H9 (cell line): ENCODE results near the gene VRK1. TPM values are rescaled to one million over a fixed set of nuclear protein-coding genes. Genes with fewer than 3 reads are reported as not detected.

Source experiments
- DNase-seq: peaks from one replicate; pipeline ENCODE4 v3.0.0-alpha.2; 2017
- H2AFZ ChIP-seq: one replicate; pipeline ENCODE4 v1.6.1; 2013; ENCODE audit warnings: mild to moderate bottlenecking, low read length, control low read depth, moderate library complexity
- H2AK5ac ChIP-seq: 2 replicates; pipeline ENCODE4 v1.6.1; 2013; ENCODE audit warnings: low read length, control low read depth, mixed read lengths; ENCODE audit not compliant: insufficient read length
- H2BK120ac ChIP-seq: one replicate; pipeline ENCODE4 v1.6.1; 2013; ENCODE audit warnings: low read depth, mild to moderate bottlenecking, low read length, control low read depth, inconsistent platforms; ENCODE audit not compliant: poor library complexity, severe bottlenecking
- H2BK12ac ChIP-seq: 2 replicates; pipeline ENCODE4 v1.6.1; 2013; ENCODE audit warnings: low read length, control low read depth, mixed read lengths, low read depth; ENCODE audit not compliant: insufficient read length
- H2BK15ac ChIP-seq: 2 replicates; pipeline ENCODE4 v1.6.1; 2013; ENCODE audit warnings: low read depth, low read length, control low read depth
- H2BK20ac ChIP-seq: one replicate; pipeline ENCODE4 v1.6.1; 2013; ENCODE audit warnings: low read depth, mild to moderate bottlenecking, low read length, control low read depth, inconsistent platforms; ENCODE audit not compliant: poor library complexity, severe bottlenecking
- H2BK5ac ChIP-seq: 2 replicates; pipeline ENCODE4 v1.6.1; 2013; ENCODE audit warnings: low read length, control low read depth, mixed read lengths; ENCODE audit not compliant: insufficient read length
- H3K14ac ChIP-seq: 2 replicates; pipeline ENCODE4 v1.6.1; 2013; ENCODE audit warnings: low read length, control low read depth; ENCODE audit not compliant: insufficient read depth
- H3K18ac ChIP-seq: 2 replicates; pipeline ENCODE4 v1.6.1; 2013; ENCODE audit warnings: low read depth, mild to moderate bottlenecking, mixed read lengths, low read length, control low read depth; ENCODE audit not compliant: insufficient read length
- H3K23ac ChIP-seq: 2 replicates; pipeline ENCODE4 v1.6.1; 2013; ENCODE audit warnings: low read length, control low read depth, mixed read lengths, low read depth; ENCODE audit not compliant: insufficient read length
- H3K23me2 ChIP-seq: 2 replicates; pipeline ENCODE4 v1.6.1; 2013; ENCODE audit warnings: low read depth, mild to moderate bottlenecking, mixed read lengths, low read length, control low read depth; ENCODE audit not compliant: insufficient read length, poor library complexity, severe bottlenecking
- H3K27ac ChIP-seq: 2 replicates; pipeline ENCODE4 v1.5.1; 2013; ENCODE audit warnings: low read length, control low read depth, mixed read lengths, low read depth; ENCODE audit not compliant: insufficient read length
- H3K27me3 ChIP-seq: 2 replicates; pipeline ENCODE4 v1.6.1; 2013; ENCODE audit warnings: low read length, control low read depth, inconsistent platforms; ENCODE audit not compliant: insufficient read depth
- H3K4ac ChIP-seq: 2 replicates; pipeline ENCODE4 v1.6.1; 2013; ENCODE audit warnings: low read depth, mild to moderate bottlenecking, control low read depth, inconsistent platforms, low read length, moderate library complexity
- H3K4me1 ChIP-seq: 2 replicates; pipeline ENCODE4 v1.6.1; 2013; ENCODE audit warnings: low read length, control low read depth, inconsistent platforms; ENCODE audit not compliant: insufficient read depth
- H3K4me2 ChIP-seq: 2 replicates; pipeline ENCODE4 v1.6.1; 2013; ENCODE audit warnings: low read length, control low read depth, mixed read lengths; ENCODE audit not compliant: insufficient read length, insufficient read depth
- H3K56ac ChIP-seq: 2 replicates; pipeline ENCODE4 v1.6.1; 2013; ENCODE audit warnings: low read depth, mild to moderate bottlenecking, mixed read lengths, low read length, control low read depth; ENCODE audit not compliant: insufficient read length
- H3K79me1 ChIP-seq: 2 replicates; pipeline ENCODE4 v1.6.1; 2013; ENCODE audit warnings: low read depth, mild to moderate bottlenecking, moderate library complexity, low read length, control low read depth, inconsistent platforms; ENCODE audit not compliant: insufficient read depth, poor library complexity, severe bottlenecking
- H3K79me2 ChIP-seq: 2 replicates; pipeline ENCODE4 v1.6.1; 2013; ENCODE audit warnings: low read length, control low read depth, inconsistent platforms; ENCODE audit not compliant: insufficient read depth
- H3K9ac ChIP-seq: 2 replicates; pipeline ENCODE4 v1.6.1; 2013; ENCODE audit warnings: low read length, control low read depth, mixed read lengths; ENCODE audit not compliant: insufficient read length; ENCODE audit errors: extremely low read depth
- H3K9me3 ChIP-seq: one replicate; pipeline ENCODE4 v1.6.1; 2013; ENCODE audit warnings: low read depth, low read length, inconsistent platforms; ENCODE audit not compliant: control insufficient read depth
- H3T11ph ChIP-seq: one replicate; pipeline ENCODE4 v1.6.1; 2013; ENCODE audit warnings: mild to moderate bottlenecking, low read length, control low read depth, inconsistent platforms
- H4K20me1 ChIP-seq: one replicate; pipeline ENCODE4 v1.6.1; 2013; ENCODE audit not compliant: control insufficient read depth, insufficient read length, insufficient read depth
- H4K5ac ChIP-seq: 2 replicates; pipeline ENCODE4 v1.6.1; 2013; ENCODE audit warnings: low read depth, mild to moderate bottlenecking, mixed read lengths, low read length, control low read depth; ENCODE audit not compliant: insufficient read length
- H4K8ac ChIP-seq: replicated peaks from 2 replicates; pipeline ENCODE4 v1.6.1; 2013; ENCODE audit warnings: low read length, control low read depth, mixed read lengths, low read depth; ENCODE audit not compliant: insufficient read length
- H4K91ac ChIP-seq: 2 replicates; pipeline ENCODE4 v1.6.1; 2013; ENCODE audit warnings: low read depth, mild to moderate bottlenecking, moderate library complexity, mixed read lengths, low read length, control low read depth; ENCODE audit not compliant: insufficient read length
- H3K27ac Mint-ChIP-seq, 3 experiments: 2 replicates in 2 of 3; 3 replicates in 1 of 3; pipeline ENCODE4 v1.8.0; 2020 to 2021; ENCODE audit warnings: mixed read lengths in 3 of 3, mild to moderate bottlenecking in 1 of 3, moderate library complexity in 1 of 3
- H3K27me3 Mint-ChIP-seq: 2 replicates; pipeline ENCODE4 v1.8.0; 2021; ENCODE audit warnings: low read depth, mild to moderate bottlenecking, moderate library complexity, mixed read lengths
- H3K36me3 Mint-ChIP-seq, 3 experiments: 2 replicates in 2 of 3; 3 replicates in 1 of 3; pipeline ENCODE4 v1.8.0; 2020 to 2021; ENCODE audit warnings: low read depth in 3 of 3, mixed read lengths in 3 of 3; ENCODE audit not compliant: insufficient read depth in 1 of 3
- H3K4me1 Mint-ChIP-seq, 2 experiments: 2 replicates each; pipeline ENCODE4 v1.8.0; 2020; ENCODE audit warnings: mixed read lengths in 2 of 2
- H3K4me3 Mint-ChIP-seq, 2 experiments: 2 replicates in 1 of 2; 3 replicates in 1 of 2; pipeline ENCODE4 v1.8.0; 2020 to 2021; ENCODE audit warnings: mild to moderate bottlenecking in 2 of 2, mixed read lengths in 2 of 2, moderate library complexity in 1 of 2
- H3K9me3 Mint-ChIP-seq, 2 experiments: 2 replicates in 1 of 2; 3 replicates in 1 of 2; pipeline ENCODE4 v1.8.0; 2020; ENCODE audit warnings: mild to moderate bottlenecking in 2 of 2, mixed read lengths in 2 of 2, moderate library complexity in 1 of 2
- total RNA-seq: library from RNA; stranded (reverse); gene quantifications from 2 replicates; pipeline ENCODE4 v1.2.1, GENCODE V29; 2021
- TF ChIP-seq, protein P1 (sequence below): fragments of 200-600 bp; sonication (generic); conservative IDR thresholded peaks from 3 replicates; pipeline ENCODE4 v1.8.0; 2021; ENCODE audit warnings: antibody characterized with exemption, mild to moderate bottlenecking

VRK1 gene
- total RNA-seq, 1 experiment from 2014 or later, result 55.7 TPM

DNA sequence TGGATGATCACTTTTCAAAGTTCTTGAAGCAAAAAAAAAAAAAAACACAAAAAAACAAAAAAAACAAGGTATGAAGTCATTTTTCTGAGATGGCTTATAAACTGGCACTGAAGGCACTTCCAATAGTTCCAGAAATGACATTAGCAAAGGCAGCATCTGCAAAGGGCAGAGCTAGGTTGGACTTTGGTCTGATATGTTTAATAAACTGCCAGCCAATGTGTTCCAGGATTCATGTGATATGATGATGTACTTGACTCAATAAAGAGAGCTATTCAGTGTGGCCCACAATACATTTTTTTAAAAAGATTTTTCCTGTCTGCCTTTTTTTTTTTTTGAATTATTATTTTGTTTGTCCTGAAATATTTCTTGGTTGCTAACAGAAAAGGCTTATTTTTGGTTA, 79.6 kb downstream of the VRK1 start:
- H3K9ac ChIP-seq, result no peak overlapping the region
- H3K27me3 Mint-ChIP-seq, result no peaks in the 10 kb centered on the region
- H3K4me2 ChIP-seq, result no peak overlapping the region
- no peak overlapping the region for H3K27ac ChIP-seq
- no peak overlapping the region for H3K56ac ChIP-seq
- no peak overlapping the region for H2BK120ac ChIP-seq
- H3K14ac ChIP-seq, result no peak overlapping the region
- H2BK5ac ChIP-seq, result no peak overlapping the region
- H3K79me1 ChIP-seq, result no peaks in the 10 kb centered on the region
- H4K20me1 ChIP-seq, result no peaks in the 10 kb centered on the region
- H4K91ac ChIP-seq, result no peak overlapping the region
- no peak overlapping the region for H2BK12ac ChIP-seq
- H3K36me3 Mint-ChIP-seq, result peaks cover 12 to 31% (median 17%) of the 10 kb centered on the region in 3 experiments; a peak in 6 of 7 replicates
- H2BK15ac ChIP-seq, result no peak overlapping the region
- TF ChIP-seq, protein P1, sequence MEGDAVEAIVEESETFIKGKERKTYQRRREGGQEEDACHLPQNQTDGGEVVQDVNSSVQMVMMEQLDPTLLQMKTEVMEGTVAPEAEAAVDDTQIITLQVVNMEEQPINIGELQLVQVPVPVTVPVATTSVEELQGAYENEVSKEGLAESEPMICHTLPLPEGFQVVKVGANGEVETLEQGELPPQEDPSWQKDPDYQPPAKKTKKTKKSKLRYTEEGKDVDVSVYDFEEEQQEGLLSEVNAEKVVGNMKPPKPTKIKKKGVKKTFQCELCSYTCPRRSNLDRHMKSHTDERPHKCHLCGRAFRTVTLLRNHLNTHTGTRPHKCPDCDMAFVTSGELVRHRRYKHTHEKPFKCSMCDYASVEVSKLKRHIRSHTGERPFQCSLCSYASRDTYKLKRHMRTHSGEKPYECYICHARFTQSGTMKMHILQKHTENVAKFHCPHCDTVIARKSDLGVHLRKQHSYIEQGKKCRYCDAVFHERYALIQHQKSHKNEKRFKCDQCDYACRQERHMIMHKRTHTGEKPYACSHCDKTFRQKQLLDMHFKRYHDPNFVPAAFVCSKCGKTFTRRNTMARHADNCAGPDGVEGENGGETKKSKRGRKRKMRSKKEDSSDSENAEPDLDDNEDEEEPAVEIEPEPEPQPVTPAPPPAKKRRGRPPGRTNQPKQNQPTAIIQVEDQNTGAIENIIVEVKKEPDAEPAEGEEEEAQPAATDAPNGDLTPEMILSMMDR, result no peak
- H3K18ac ChIP-seq, result no peak overlapping the region
- no peak overlapping the region for H2AK5ac ChIP-seq
- H3K79me2 ChIP-seq, result no peaks in the 10 kb centered on the region
- no peak overlapping the region for H4K5ac ChIP-seq
- no peak overlapping the region for H4K8ac ChIP-seq
- no peaks in the 10 kb centered on the region for H3K9me3 Mint-ChIP-seq
- no peak overlapping the region for H3K27ac Mint-ChIP-seq
- H3T11ph ChIP-seq, result no peak overlapping the region
- no peak for DNase-seq
- no peaks in the 10 kb centered on the region for H3K4me1 ChIP-seq
- no peak overlapping the region for H2BK20ac ChIP-seq
- H3K23me2 ChIP-seq, result no peaks in the 10 kb centered on the region
- no peak overlapping the region for H3K23ac ChIP-seq
- no peak overlapping the region for H3K4me3 Mint-ChIP-seq
- no peak overlapping the region for H3K4ac ChIP-seq
- H2AFZ ChIP-seq, result no peak overlapping the region
- H3K9me3 ChIP-seq, result no peaks in the 10 kb centered on the region
- no peaks in the 10 kb centered on the region for H3K4me1 Mint-ChIP-seq
- no peaks in the 10 kb centered on the region for H3K27me3 ChIP-seq
